Fibroblast of skin of scalp (primary cell): ENCODE results near the gene MAP2K6. TPM values are rescaled to one million over a fixed set of nuclear protein-coding genes. Genes with fewer than 3 reads are reported as not detected.

ENCODE experiments used
- DNase-seq: peaks from one replicate; pipeline ENCODE4 v3.0.0-alpha.2; 2013
- polyA plus RNA-seq, 2 experiments: library from polyadenylated mRNA; unstranded; fragments of 120-200 nt; gene quantifications; one replicate each; pipeline ENCODE4 v1.2.1, GENCODE V29; 2013; ENCODE audit not compliant: insufficient read length in 2 of 2

The MAP2K6 gene
- 1.8 TPM for polyA plus RNA-seq (2013, experiment 1 of 2; ENCODE audit: insufficient read length)
- 3.2 TPM for polyA plus RNA-seq (2013, experiment 2 of 2; ENCODE audit: insufficient read length)

DNA sequence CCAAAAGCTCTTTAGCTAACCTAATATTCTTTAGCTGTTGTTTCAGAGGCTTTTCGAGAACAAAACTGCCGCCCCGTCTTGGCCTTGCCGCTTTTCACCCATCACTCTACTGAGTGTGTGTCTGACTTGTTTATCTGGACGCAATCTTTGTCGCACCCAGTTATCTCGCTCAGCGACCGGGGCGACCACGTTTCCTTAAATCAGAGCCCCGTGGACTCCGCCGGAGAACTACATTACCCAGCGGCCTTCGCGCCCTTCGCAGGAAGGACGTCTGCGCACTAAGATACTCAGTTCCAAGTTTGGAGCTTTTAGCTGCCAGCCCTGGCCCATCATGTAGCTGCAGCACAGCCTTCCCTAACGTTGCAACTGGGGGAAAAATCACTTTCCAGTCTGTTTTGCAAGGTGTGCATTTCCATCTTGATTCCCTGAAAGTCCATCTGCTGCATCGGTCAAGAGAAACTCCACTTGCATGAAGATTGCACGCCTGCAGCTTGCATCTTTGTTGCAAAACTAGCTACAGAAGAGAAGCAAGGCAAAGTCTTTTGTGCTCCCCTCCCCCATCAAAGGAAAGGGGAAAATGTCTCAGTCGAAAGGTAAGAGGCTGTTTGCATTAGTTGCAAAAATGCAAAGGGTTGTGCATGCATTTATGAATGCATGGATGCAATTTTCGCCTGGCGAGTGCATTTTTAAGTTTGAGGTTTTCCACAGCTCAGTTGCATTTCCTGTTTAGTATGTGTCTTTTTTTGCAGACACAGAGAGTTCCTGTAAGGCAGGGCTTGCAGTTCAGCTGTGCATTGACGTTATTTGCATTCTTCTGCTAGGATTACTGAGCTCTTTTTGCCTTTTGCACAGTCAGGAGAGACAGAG lies at the start of gene MAP2K6:
MAP2K6 (plus strand) TSS at position 290 of the 867 bp plus-strand sequence; CDS start at position 578, 288 bp downstream.
- DNase-seq: peak; percentile 66

DNA sequence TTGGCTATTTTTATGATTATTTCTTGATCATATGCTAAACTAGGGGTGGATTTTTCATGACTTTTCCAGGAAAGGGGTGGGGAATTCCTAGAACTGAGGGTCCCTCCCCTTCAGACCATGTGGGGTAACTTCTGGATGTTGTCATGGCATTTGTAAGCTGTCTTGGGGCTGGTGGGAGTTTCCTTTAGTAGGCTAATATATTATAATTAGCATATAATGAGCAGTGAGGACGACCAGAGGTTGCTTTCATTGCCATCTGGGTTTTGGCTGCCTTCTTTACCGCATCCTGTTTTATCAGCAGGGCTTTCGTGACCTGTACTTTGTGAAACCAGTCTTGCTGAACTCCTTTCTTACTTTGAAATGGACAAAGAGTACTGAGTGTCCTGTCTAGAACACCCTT lies 47.2 kb upstream of the MAP2K6 start:
- no peak for DNase-seq

DNA sequence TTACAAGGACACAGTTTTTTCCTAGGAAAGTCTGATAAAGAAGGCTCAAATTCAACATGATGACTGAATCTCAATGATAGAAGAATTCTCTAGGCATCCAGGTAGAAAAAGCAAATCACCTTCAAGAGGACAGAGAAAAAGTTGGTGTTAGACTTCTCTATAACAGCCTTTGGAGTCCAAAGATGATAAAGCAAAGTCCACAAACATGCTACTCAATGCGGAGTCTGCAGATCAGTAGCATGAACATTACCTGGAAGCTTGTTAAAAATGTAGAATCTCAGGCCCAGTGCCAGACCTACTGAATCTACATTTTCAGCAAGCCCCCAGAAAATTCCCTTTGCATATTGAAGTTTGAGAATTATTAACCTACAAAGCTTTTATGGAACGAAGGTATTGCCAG lies 41.4 kb upstream of the MAP2K6 start:
- no peak for DNase-seq

DNA sequence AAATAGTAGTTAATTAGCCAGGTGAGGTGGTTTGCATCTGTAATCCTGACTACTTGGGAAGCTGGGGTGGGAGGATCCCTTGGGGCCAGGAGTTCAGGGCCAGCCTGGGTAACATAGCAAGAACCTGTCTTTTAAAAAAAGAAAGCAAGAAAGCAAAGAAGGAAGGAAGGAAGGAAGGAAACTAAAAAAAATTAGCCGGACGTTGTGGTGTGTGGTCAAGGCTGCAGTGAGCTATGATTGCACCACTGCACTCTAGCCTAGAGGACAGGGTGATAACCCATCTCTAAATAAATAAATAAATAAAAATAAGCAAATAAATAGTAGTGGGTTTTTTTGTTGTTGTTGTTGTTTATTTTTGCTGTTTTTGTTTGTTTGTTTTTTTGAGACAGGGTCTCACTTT lies 39.3 kb upstream of the MAP2K6 start:
- no peak for DNase-seq

DNA sequence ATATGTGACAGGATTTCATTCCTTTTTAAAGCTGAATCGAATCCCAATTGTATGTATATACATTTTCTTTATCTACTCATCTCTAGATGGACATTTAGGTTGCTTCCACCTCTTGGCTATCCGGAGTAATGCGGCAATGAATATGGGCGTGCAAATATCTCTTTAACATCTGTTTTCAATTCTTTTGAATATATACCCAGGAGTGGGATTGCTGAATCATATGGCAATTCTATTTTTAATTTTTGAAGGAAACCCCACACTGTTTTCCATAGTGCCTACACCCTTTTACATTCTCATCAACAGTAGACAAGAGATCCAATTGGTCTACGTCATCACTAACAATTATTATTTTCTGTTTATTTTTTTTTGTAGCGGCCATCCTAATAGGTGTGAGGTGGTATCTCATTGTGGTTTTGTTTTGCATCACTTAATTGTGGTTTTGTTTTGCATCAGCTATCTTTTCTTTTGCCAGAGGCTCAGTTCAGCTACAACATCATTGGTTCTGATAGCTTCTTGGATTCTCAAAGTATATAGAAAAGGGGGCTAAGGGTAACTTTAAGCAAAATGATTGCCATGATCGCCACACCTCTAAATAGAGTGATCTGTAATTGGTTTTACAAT lies 25.6 kb upstream of the MAP2K6 start:
- DNase-seq: peak; percentile 79

DNA sequence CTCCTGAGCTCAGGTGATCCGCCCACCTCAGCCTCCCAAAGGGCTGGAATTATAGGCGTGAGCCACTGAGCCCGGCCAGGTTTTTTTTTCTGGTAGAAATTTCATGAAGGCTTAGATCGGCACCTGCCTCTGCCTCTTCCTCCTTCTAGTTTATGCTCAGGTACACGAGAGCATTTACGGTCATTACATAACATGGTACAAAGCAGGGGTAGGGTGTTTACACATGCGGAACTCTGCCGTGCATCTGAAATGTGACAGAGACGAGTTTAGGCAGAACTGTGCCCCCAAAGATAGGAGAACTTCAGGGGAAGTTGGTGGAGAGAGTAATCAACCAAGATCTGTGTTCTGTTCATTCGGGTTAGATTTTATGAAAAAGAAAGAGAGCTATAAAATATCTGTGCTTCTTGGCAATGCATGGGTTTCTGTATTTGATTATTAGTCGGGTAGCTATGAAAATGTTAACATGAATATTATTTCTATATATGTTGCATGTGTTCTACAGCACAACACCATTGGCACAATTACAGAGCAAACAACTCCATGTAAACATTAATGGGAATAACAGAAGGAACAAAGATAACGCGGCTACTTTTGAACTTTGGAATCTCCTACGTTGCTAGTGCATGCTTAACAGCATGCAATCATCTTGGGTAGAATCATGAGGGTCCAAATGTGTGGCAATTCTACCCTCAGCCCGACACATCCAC lies 23.5 kb upstream of the MAP2K6 start:
- DNase-seq: no peak

DNA sequence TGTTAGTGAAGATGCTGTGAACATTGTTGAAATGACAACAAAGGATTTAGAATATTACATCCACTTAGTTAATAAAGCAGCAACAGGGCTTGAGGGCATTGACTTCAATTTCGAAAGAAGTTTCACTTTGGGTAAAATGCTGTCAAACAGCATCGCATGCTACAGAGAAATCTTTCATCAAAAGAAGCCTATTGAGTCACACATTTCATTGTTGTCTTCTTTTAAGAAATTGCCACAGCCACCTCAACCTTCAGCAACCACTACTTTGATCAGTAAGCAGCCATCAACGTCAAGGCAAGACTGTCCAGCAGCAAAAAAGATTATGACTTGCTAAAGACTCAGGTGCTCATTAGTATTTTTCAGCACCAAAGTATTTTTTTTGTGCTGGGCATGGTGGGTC lies 13.2 kb upstream of the MAP2K6 start:
- DNase-seq: no peak

DNA sequence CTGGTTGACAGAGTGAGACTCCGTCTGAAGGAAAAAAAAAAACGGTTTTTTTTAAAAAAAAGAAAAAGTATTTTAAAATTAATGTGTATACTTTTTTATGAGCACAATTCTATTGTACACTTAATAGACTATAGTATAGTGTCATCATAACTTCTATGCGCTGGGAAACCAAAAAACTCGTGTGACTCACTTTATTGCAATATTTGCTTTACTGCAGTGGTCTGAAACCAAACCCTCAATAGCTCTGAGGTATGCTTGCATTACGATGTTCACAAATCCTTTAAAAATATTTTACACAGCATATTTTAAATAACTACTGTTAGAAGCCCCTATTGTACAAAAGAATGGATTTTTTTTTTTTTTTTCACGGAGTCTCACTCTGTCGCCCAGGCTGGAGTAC lies 12.4 kb upstream of the MAP2K6 start:
- peak; percentile 88 for DNase-seq

DNA sequence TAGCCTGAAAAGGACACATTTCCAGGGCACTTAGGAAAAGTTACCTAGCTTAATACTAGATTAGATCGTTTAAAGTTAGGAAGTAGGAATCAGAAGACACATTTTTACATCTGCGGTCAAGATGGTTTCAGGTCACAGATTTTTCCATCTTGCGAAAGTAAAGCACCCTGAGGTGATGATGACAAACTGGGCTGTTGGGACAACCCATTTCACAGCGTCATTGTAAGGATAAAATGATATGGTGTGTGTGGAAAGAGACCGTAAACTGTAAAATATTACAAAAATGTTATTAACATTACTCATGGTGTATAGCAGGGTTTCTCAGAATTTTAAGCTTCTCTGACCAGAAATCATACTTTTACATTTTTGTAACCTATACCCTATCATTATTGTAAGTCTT lies 10.1 kb upstream of the MAP2K6 start:
- peak; percentile 88 for DNase-seq

DNA sequence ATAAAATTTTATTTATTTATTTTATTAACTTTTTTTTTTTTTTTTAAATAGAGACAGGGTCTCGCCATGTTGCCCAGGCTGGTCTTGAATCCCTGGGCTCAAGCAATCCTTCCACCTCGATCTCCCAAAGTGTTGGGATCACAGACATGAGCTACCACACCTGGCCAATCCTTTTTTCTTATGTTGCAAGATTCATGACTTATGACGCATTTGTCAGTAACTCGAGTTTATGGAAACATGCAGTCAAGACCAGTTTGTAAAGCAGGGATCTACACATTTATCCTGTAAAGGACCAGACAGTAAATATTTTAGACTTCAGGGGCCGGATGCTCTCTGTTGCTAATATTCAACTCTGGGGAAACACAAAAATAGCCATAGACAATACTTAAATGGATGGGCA lies 9.4 kb upstream of the MAP2K6 start:
- no peak for DNase-seq

DNA sequence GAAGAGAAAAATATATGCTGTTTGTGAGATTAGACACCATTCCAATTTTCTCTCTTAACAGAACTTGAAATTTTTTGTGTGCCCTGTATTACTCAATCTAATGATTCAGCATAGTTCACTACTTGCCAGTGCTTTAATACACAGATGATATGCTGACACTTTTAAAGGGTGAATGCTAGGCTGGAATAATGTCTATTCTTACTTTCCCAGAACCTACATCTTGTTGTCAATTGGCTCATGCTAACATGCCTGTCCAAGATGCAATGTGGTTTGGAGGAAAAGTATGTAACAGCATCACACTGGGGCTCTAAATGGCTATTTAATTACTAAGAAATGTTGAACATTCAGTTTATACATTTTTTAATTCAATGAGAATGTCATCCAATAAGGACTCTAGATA lies 7.6 kb upstream of the MAP2K6 start:
- DNase-seq: peak; percentile 65

DNA sequence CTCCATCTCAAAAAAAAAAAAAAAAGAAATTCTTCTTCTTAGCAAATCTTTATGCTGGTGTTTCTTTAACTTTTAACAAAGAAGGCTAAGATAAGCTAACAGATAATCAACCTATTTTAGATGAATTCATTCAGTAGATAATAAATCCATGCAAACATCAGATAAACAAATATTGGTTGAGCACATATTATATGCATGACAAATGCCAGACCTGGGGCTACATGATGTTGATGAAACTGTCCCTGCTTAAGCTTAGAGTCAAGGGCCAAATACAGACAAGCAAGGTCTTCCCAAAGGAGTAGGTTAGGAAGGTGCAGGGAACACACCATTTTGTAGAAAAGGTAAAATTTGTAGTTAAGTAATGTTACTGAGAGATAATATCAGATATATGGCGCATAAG lies 6.7 kb upstream of the MAP2K6 start:
- no peak for DNase-seq

DNA sequence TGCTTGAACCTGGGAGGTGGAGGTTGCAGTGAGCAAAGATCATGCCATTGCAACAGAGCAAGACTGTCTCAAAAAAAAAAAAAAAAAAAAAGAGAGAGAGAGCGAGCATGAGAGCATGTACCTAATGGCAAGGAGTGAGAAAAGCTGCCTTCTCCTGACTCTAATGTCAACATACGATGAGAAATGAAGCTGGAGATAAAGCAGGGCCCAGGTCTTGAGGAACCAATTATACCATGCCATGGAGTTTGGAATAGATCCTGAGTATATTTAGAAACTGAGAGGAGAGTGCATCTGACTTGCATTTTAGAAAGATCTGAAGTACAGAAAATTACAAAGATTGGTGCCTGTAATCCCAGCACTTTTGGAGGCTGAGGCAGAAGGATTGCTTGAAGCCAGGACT lies 3.8 kb upstream of the MAP2K6 start:
- DNase-seq: no peak

DNA sequence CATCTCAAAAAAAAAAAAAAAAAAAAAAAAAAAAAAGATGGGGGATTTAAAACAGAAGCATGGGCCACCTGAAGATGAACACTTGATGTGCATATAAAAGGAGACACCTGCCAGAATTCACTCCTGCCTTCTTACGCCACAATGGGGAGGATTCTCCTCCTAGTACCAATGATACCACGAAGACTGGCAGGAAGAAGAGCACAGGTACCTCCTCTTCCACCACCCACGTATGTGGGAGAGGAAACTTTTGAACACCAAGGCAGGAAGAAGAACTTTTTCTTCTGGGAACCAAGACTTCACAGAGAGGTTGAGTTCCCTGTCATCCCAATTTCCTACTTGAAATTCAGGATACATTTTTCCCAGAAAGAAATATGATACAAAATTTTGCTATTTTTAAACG lies 2.7 kb upstream of the MAP2K6 start:
- no peak for DNase-seq

DNA sequence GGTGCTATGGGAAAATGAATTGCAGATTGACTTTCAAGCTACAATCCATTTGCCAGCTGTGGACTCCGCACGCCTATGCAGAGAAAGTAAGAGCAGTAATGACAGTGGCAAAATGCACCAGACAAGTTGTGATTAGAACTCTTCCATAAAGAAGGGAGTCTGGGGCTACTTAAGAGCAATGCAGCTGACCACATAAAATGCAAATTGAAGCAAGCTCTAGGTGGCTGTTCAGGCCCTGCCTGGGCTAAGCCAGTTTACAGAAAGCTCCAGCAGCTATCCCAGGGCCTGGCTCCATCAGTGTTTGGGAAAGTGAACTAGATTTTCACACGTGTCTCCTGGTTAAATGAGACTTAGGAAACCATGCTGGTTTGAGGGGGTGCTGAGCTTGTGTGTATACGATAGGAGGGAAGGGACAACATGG lies 2.2 kb upstream of the MAP2K6 start:
- no peak for DNase-seq

DNA sequence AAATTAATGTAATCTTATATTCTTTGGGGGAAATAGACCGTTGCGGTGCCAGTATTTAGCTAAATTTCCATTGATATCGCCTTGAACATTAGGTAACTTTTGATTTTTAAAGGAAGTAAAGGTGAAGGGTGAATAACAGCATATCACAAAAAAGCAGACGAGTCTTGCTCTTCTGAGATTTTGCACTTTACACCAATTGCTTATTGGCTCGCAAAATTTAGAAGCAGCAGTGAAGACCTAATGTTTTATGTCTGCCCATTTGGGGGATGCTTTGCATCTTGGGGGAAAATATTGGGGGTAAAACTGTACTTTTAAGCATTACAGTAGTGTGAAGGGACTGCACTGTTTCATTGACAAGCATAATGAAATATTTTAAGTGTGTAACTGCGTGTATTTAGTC lies 934 bp downstream of the MAP2K6 start:
- no peak for DNase-seq

DNA sequence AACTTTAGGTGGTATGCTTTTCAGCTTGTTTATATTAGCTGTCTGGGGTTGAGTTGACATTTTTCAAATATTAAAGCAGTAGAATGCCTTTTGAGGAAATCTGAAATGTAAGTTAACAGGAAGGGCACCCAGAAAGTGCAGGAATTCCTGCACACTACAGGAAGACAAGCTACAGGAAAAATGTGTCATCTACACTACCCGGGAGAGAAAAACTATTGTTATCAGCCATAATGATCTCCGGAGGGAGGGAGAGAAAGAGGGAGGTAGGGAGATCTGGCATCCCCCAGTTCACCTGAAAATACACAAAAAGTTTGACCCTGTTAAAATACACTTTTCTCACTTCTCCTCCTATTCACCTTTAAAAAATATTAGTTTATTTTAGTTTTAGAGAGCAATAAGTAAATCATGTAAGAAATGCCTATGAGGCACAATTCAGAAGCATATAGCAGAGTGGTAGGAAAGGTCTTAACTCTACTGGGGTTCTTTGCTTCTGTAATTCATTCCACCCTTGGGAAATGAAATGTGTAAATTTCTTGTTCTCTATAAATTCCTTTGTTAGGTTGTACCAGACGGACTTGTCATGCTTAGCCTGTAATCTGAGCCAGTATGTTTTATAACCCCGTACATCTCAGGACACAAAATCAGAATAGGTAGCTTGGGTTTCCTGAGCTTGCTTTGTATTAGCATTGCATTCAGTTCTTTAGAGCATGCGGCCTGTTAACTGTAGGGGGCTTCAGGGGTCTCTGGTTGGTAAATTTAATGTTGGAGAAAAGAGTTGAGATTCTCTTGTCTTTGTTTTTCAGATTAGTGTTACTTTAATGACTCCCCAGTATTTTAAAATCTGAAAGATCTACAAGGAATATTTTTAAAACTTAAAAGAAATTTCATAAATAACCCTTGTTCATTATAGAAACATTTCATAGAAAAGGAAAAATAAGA lies 3.3 kb downstream of the MAP2K6 start:
- peak; percentile 46 for DNase-seq

DNA sequence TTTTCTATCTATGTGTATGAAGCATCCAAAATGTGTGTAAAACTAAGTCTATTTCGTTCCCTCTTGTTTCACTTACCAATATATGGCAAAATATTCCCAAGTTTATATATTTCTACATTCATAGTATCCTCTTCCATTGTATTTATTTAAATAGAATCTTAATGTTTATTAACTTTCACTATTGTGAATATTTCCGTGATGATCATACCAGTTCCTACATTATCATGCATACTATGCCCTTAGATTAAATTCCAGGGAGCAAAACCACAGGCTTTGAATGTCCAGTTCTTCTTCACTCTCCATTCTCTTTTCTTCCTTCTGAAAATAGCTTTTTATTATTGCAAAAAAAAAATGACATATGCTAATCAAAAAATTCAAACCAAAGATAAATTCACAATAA lies 4.0 kb downstream of the MAP2K6 start:
- DNase-seq: no peak

DNA sequence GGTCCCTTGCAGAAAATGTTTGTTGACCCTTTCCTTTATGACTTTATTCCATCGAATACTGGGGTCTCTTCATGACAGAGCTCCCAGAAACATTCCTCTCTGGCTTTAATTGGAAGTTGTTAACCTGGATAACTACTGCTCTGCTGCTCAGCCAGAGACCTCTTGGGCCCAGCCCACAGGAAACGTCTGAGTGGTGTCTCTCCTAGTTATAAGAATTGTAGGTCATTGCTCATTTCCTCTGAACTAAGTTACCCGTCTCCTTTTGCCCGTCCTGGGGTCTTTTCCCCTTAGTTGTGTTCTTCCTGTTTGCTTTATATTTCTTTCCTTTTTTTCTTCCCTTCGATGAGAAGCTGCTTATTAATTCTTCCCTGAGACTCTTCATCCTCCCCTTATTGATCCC lies 9.0 kb downstream of the MAP2K6 start:
- DNase-seq: no peak

DNA sequence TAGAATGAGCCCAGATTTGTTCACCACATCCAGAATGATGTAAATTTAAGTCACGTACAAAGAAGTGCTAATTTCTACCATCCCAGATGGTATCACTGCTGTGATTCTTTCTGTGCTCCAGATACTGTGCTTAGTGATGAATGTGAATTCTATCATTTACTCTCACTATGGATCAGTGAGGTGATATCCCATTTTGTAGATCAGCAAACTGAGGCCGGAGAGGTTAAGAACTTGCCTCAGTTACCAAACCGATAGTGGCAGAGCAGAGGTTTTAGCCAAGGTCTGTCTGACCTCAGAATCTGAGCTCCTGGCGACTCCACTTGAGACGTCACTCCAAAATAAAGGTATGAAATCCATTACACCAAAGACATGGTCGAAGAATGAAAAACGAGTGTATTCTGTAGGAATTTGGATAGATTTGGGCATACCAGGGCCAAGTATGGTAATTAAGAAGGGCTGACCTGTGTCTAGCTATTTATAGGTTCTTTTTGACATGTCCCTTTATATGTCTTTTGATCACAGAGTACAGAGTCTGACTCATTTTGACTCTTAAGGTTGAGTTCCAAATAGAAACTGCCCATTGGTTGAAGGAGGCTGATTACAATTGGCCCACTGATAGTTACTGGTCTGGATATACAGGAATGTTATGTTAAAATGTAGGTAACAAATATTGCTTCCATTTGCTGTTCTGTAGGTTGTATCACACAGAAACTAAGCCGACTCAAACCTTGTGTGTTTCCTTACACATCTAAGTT lies 10.0 kb downstream of the MAP2K6 start:
- no peak for DNase-seq

DNA sequence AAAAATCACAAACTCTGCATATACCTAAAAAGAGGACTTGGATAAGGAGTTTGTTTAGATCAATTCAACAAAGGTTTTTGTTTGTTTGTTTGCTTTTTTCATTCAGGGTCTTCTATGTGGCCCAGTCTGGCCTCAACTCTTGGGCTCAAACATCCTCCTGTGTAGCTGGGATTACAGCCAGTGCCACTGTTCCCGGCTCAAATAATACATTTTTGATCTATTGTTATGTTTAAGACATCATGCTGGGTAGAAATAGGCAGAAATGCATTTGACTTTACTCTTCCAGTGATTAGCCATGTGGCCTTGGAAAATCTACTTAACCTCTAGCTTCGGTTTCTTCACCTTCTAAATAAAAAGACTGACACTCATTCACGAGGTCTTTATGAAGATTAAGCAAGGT lies 11.5 kb downstream of the MAP2K6 start:
- DNase-seq: no peak
